Hematopoietic multipotent progenitor cell treated with erythropoietin and hydrocortisone succinate and interleukin-3 and kit ligand, for 8 days (in vitro differentiated cells): ENCODE data around the gene EFCAB13.
"Not testable (repeated sequence)": the region's sequence is repeated elsewhere in the genome, so short reads cannot be mapped to it uniquely, and the experiment has no call there.

Experiments
- DNase-seq: peaks from one replicate; pipeline ENCODE4 v3.0.0-alpha.2; 2015

EFCAB13 gene

GRCh38 chr17:47427985-47428384 is 104.2 kb downstream of the EFCAB13 start:
- DNase-seq = no peak

- not testable (repeated sequence) for DNase-seq
Measured at GRCh38 chr17:47432240-47432639, 108.5 kb downstream of the EFCAB13 start.

GRCh38 chr17:47465165-47465564 is 141.4 kb downstream of the EFCAB13 start:
- no peak for DNase-seq

- not testable (repeated sequence) for DNase-seq
Measured at GRCh38 chr17:47466976-47467375, 143.2 kb downstream of the EFCAB13 start.

- no peak for DNase-seq
Measured at GRCh38 chr17:47470836-47471235, 147.1 kb downstream of the EFCAB13 start.

- DNase-seq = not testable (repeated sequence)
Measured at GRCh38 chr17:47472073-47472472, 148.3 kb downstream of the EFCAB13 start.
